Cardiac fibroblast (primary cell): ENCODE results near the gene C2CD2.
A peak's percentile ranks its signal among the peaks of the same experiment; 100 is the strongest.

Source experiments
- DNase-seq, 2 donors: peaks; one replicate each; pipeline versions ENCODE4 v3.0.0 to v3.0.0-alpha.2; 2010; ENCODE audit warnings: low read depth in 2 of 2
- H3K4me3 ChIP-seq, 2 donors: replicated peaks in 1 of 2; 1 replicate in 1 of 2; 2 replicates in 1 of 2; pipeline ENCODE4 v1.5.1; 2011; ENCODE audit warnings: low read depth in 2 of 2, low read length in 2 of 2, mild to moderate bottlenecking in 2 of 2, moderate library complexity in 1 of 2
- CTCF ChIP-seq: IDR thresholded peaks from one replicate; pipeline ENCODE4 v1.5.1; 2011; ENCODE audit warnings: low read depth, mild to moderate bottlenecking, low read length, inconsistent platforms

Gene C2CD2

GRCh38 chr21:41873426-41873825 is 80.4 kb downstream of the C2CD2 start:
- no peak for DNase-seq
- no peak overlapping the region for H3K4me3 ChIP-seq
- no peak for TF ChIP-seq CTCF

GRCh38 chr21:41873005-41873404 is 80.8 kb downstream of the C2CD2 start:
- no peak for TF ChIP-seq CTCF
- DNase-seq, result no peak
- H3K4me3 ChIP-seq, result no peak overlapping the region

GRCh38 chr21:41871293-41872030 is 82.4 kb downstream of the C2CD2 start:
- no peak for DNase-seq
- TF ChIP-seq CTCF, result no peak
- no peak overlapping the region for H3K4me3 ChIP-seq

- TF ChIP-seq CTCF, result no peak
- DNase-seq, result no peak
- H3K4me3 ChIP-seq, result no peak overlapping the region
Observed at GRCh38 chr21:41869771-41870170, 84.0 kb downstream of the C2CD2 start.

- H3K4me3 ChIP-seq, result no peak overlapping the region
- DNase-seq, result peak in 1 of 2 donors; percentile 59
- no peak for TF ChIP-seq CTCF
Observed at GRCh38 chr21:41868062-41868710, 85.6 kb downstream of the C2CD2 start.

GRCh38 chr21:41867313-41867712 is 86.5 kb downstream of the C2CD2 start:
- H3K4me3 ChIP-seq, result no peak overlapping the region
- no peak for DNase-seq
- TF ChIP-seq CTCF, result no peak
